Panc1 (cell line): ENCODE data around the gene HERC4. TPM values are rescaled to one million over a fixed set of nuclear protein-coding genes. Genes with fewer than 3 reads are reported as not detected.

Source experiments
- ATAC-seq: fragments of 200-7000 bp; cut with Tn5 transposase; 2 replicates; pipeline ENCODE4 v1.9.1; 2020; ENCODE audit warnings: mild to moderate bottlenecking, moderate library complexity
- BruUV-seq: library from RNA; stranded (reverse); fragments of 400-500 nt; replicated peaks from 2 replicates; lab custom pipeline; 2021; lab: Mats Ljungman, UMichigan
- CTCF ChIA-PET: fragments of 300-600 bp; sonication (Branson Sonifier 250); formaldehyde crosslinking; loops from one replicate; lab custom pipeline; 2022; ENCODE audit warnings: antibody characterized with exemption; lab: Charles Lee
- POLR2A ChIA-PET: fragments of 300-600 bp; sonication (Branson Sonifier 250); formaldehyde crosslinking; loops from one replicate; lab custom pipeline; 2022; ENCODE audit warnings: antibody characterized with exemption; lab: Charles Lee
- DNase-seq: peaks from one replicate; pipeline ENCODE4 v3.0.0-alpha.2; 2010; ENCODE audit warnings: low read depth, low spot score
- H3K27ac ChIP-seq: 2 replicates; pipeline ENCODE4 v1.5.1; 2011; ENCODE audit warnings: mild to moderate bottlenecking, low read length, inconsistent platforms
- H3K27me3 ChIP-seq: fragments of 200-500 bp; sonication (Bioruptor generic); 2 replicates; pipeline ENCODE4 v1.6.0; 2014; ENCODE audit warnings: low read length, inconsistent platforms; ENCODE audit not compliant: control insufficient read depth, insufficient read depth
- H3K36me3 ChIP-seq: fragments of 200-500 bp; sonication (Bioruptor generic); 2 replicates; pipeline ENCODE4 v1.5.1; 2014; ENCODE audit warnings: inconsistent platforms, mild to moderate bottlenecking, low read length, moderate library complexity; ENCODE audit not compliant: control insufficient read depth, insufficient read depth
- H3K4me1 ChIP-seq: 2 replicates; pipeline ENCODE4 v1.5.1; 2011; ENCODE audit warnings: inconsistent platforms, mild to moderate bottlenecking, low read length, moderate library complexity; ENCODE audit not compliant: control insufficient read depth, insufficient read depth
- H3K4me3 ChIP-seq, 2 experiments: 2 replicates each; pipeline ENCODE4 v1.5.1; 2011 to 2012; ENCODE audit warnings: low read depth in 2 of 2, low read length in 2 of 2, mild to moderate bottlenecking in 2 of 2, inconsistent platforms in 1 of 2, moderate library complexity in 1 of 2
- H3K9me3 ChIP-seq: fragments of 200-500 bp; sonication (Bioruptor generic); 2 replicates; pipeline ENCODE4 v1.5.1; 2014; ENCODE audit warnings: low read depth, mild to moderate bottlenecking, inconsistent platforms, low read length, moderate library complexity; ENCODE audit not compliant: control insufficient read depth, insufficient read depth
- CTCF ChIP-seq: fragments of 450-650 bp; IDR thresholded peaks from 2 replicates; pipeline ENCODE4 v1.5.1; 2017; ENCODE audit warnings: mild to moderate bottlenecking
- POLR2AphosphoS5 ChIP-seq: IDR thresholded peaks from 2 replicates; pipeline ENCODE4 v1.6.1; 2012; ENCODE audit warnings: mild to moderate bottlenecking, low read depth, low read length, moderate library complexity
- SIN3A ChIP-seq: IDR thresholded peaks from 2 replicates; pipeline ENCODE4 v1.6.1; 2012; ENCODE audit warnings: low read depth, mild to moderate bottlenecking, low read length, moderate library complexity, borderline replicate concordance; ENCODE audit not compliant: insufficient read depth
- TCF7L2 ChIP-seq: IDR thresholded peaks from 2 replicates; pipeline ENCODE4 v1.6.1; 2011; ENCODE audit warnings: mild to moderate bottlenecking, low read depth, low read length, inconsistent platforms
- in situ Hi-C: cut with HindIII; loops from 2 replicates; pipeline ENCODE4 v1.10.0; 2016; ENCODE audit warnings: low sequenced_read_pairs, low pct_unique_long_range_greater_than_20kb
- intact Hi-C: fragments of 100-400 bp; cut with micrococcal nuclease; formaldehyde crosslinking; loops from one replicate; pipeline ENCODE4 v1.10.0; 2022; ENCODE audit not compliant: unreplicated experiment
- total RNA-seq: library from RNA; stranded (reverse); gene quantifications from one replicate; pipeline ENCODE4 v1.2.1, GENCODE V29; 2021; ENCODE audit not compliant: unreplicated experiment
- TF ChIP-seq, protein P1 (sequence below), 2 experiments: IDR thresholded peaks; 2 replicates each; pipeline ENCODE4 v1.6.1; 2011 to 2012; ENCODE audit warnings: low read depth in 2 of 2, control low read depth in 1 of 2, low read length in 1 of 2, mild to moderate bottlenecking in 1 of 2, moderate library complexity in 1 of 2; ENCODE audit not compliant: insufficient read depth in 1 of 2

The HERC4 gene
- total RNA-seq, 1 experiment from 2014 or later, result 119 TPM

DNA sequence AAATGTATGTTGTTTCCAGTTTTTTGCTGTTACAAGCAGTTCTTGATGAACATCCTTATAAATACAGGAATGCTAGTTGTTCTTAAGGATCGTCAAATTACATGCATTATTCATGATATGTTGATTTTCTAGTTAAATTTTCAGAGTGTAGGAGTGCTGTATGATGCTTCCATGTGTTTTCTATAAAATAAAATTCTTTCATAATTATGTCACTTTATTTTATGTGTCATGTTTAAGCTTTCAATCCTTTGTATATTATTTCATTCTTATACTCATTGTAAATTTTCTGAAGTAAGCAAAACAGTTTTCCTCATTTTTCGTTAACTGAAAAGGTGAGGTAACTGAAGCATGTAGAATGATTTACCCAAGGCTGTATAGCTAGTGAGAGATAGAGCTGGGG, 17.4 kb upstream of the HERC4 start:
- Histone ChIP-seq H3K4me1 (peaks cover 60% of the 10 kb centered on the region), H3K27me3 (no peaks in the 10 kb centered on the region), H3K9me3 (no peaks in the 10 kb centered on the region), H3K27ac (peak overlapping the region; percentile 100), H3K36me3 (no peaks in the 10 kb centered on the region), H3K4me3 (no peak overlapping the region)
- BruUV-seq, result no TSS peak
- TF ChIP-seq, protein P1, sequence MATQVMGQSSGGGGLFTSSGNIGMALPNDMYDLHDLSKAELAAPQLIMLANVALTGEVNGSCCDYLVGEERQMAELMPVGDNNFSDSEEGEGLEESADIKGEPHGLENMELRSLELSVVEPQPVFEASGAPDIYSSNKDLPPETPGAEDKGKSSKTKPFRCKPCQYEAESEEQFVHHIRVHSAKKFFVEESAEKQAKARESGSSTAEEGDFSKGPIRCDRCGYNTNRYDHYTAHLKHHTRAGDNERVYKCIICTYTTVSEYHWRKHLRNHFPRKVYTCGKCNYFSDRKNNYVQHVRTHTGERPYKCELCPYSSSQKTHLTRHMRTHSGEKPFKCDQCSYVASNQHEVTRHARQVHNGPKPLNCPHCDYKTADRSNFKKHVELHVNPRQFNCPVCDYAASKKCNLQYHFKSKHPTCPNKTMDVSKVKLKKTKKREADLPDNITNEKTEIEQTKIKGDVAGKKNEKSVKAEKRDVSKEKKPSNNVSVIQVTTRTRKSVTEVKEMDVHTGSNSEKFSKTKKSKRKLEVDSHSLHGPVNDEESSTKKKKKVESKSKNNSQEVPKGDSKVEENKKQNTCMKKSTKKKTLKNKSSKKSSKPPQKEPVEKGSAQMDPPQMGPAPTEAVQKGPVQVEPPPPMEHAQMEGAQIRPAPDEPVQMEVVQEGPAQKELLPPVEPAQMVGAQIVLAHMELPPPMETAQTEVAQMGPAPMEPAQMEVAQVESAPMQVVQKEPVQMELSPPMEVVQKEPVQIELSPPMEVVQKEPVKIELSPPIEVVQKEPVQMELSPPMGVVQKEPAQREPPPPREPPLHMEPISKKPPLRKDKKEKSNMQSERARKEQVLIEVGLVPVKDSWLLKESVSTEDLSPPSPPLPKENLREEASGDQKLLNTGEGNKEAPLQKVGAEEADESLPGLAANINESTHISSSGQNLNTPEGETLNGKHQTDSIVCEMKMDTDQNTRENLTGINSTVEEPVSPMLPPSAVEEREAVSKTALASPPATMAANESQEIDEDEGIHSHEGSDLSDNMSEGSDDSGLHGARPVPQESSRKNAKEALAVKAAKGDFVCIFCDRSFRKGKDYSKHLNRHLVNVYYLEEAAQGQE (IDR thresholded peaks at IDR 0.05; ENCODE audit: insufficient read depth in 1 of 2, low read depth in 2 of 2, low read length in 1 of 2), result no peak
- TF ChIP-seq POLR2AphosphoS5, result no peak
- no peak for TF ChIP-seq SIN3A
- TF ChIP-seq CTCF, result no peak
- no peak for TF ChIP-seq TCF7L2
- no peak for ATAC-seq
- in situ Hi-C loops (no loop called here), intact Hi-C loops (no loop called here)
- ChIA-PET POLR2A (interaction anchor here (0.6 kb wide), 1 partner anchor 21 kb away, joined by 3 read pairs; no protein-coding TSS in a partner anchor), CTCF (interaction anchor here (1.2 kb wide), 1 partner anchor 133 kb away, joined by 6 read pairs; no protein-coding TSS in a partner anchor)
- no peak for DNase-seq

DNA sequence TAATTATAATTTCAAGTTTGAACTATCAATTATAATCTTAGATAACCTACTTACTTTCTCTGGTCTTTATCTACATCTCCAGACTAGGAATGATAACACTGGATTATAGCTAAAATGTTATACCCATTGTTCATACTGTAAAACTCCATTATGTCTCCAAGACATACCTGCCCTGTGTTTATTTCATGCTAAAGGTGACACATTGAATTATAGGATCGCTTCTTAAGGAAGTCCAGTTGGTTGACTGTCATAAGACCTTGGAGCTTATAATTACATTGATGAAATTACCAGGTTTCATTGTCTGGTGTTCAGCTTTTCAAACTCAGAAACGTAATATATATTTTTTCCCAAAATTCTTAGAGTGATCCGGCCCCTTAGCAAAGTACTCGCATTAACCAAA, 15.5 kb upstream of the HERC4 start:
- CTCF ChIA-PET, result no interaction called here
- Histone ChIP-seq H3K27me3 (no peaks in the 10 kb centered on the region), H3K4me3 (no peak overlapping the region), H3K36me3 (no peaks in the 10 kb centered on the region), H3K9me3 (no peaks in the 10 kb centered on the region), H3K27ac (peak overlapping the region; percentile 100), H3K4me1 (peaks cover 61% of the 10 kb centered on the region)
- ATAC-seq, result no peak
- in situ Hi-C loops, result no loop called here
- TF ChIP-seq, protein P1 (IDR thresholded peaks at IDR 0.05; ENCODE audit: insufficient read depth in 1 of 2, low read depth in 2 of 2, low read length in 1 of 2), result no peak
- TF ChIP-seq POLR2AphosphoS5, result no peak
- TF ChIP-seq SIN3A, result no peak
- TF ChIP-seq CTCF, result no peak
- TF ChIP-seq TCF7L2, result no peak
- intact Hi-C loops, result no loop called here
- DNase-seq, result no peak
- no TSS peak for BruUV-seq
- POLR2A ChIA-PET, result interaction anchor here (0.7 kb wide), 1 partner anchor 11 kb away, joined by 3 read pairs; no protein-coding TSS in a partner anchor
